ENCODE results near the gene CRIP1. TPM values are rescaled to one million over a fixed set of nuclear protein-coding genes. Genes with fewer than 3 reads are reported as not detected.

The CRIP1 gene
- total and polyA plus RNA-seq, 2 experiments from 2014 or later = 0.80 to 8.4 TPM

GRCh38 chr14:105517096-105517495 is 30.4 kb downstream of the CRIP1 start:
- H3K79me2 ChIP-seq (replicated peaks; ENCODE audit: insufficient read depth) = no peaks in the 10 kb centered on the region
- H3K36me3 Mint-ChIP-seq (ENCODE audit: low read depth) = no peaks in the 10 kb centered on the region
- H2AFZ ChIP-seq = no peak overlapping the region
- H3K4me3 Mint-ChIP-seq = no peak overlapping the region
- H4K20me1 ChIP-seq (replicated peaks; ENCODE audit: insufficient read depth) = no peaks in the 10 kb centered on the region
- peaks cover 7% of the 10 kb centered on the region for H3K27me3 Mint-ChIP-seq (ENCODE audit: insufficient read depth, low read depth, poor library complexity)
- H3K36me3 ChIP-seq (ENCODE audit: insufficient read depth) = no peaks in the 10 kb centered on the region
- no peak overlapping the region for H3K4me2 ChIP-seq
- H3K27ac Mint-ChIP-seq = no peak overlapping the region
- H3K27ac ChIP-seq (ENCODE audit: low read depth) = no peak overlapping the region
- no peaks in the 10 kb centered on the region for H3K27me3 ChIP-seq (ENCODE audit: insufficient read depth)
- no peaks in the 10 kb centered on the region for H3K4me1 ChIP-seq (ENCODE audit: insufficient read depth)
- no peak for TF ChIP-seq REST (IDR thresholded peaks at IDR 0.05; ENCODE audit: unreplicated experiment)
- TF ChIP-seq CREB1 (CRISPR knock-in tag; IDR thresholded peaks at IDR 0.05; ENCODE audit: low read depth) = no peak
- TF ChIP-seq ZNF114 (CRISPR knock-in tag; IDR thresholded peaks at IDR 0.05) = no peak
- H3K9me2 ChIP-seq (ENCODE audit: insufficient read depth) = no peaks in the 10 kb centered on the region
- H3K4me1 Mint-ChIP-seq = no peaks in the 10 kb centered on the region
- H3K4me3 ChIP-seq = no peak overlapping the region
- no peaks in the 10 kb centered on the region for H3F3A ChIP-seq (replicated peaks; ENCODE audit: low read depth)
- H3K9me3 Mint-ChIP-seq = peaks cover 29% of the 10 kb centered on the region
- DNase-seq (ENCODE audit: low spot score) (no peak), ATAC-seq (no peak)

- Histone ChIP-seq H3K79me2 (replicated peaks; ENCODE audit: insufficient read depth) (no peaks in the 10 kb centered on the region), H3K36me3 (ENCODE audit: insufficient read depth) (no peaks in the 10 kb centered on the region), H2AFZ (no peak overlapping the region), H3F3A (replicated peaks; ENCODE audit: low read depth) (no peaks in the 10 kb centered on the region), H3K9me2 (ENCODE audit: insufficient read depth) (no peaks in the 10 kb centered on the region), H3K4me2 (no peak overlapping the region), H3K27ac (ENCODE audit: low read depth) (no peak overlapping the region), H3K4me3 (no peak overlapping the region), H3K4me1 (ENCODE audit: insufficient read depth) (no peaks in the 10 kb centered on the region), H4K20me1 (replicated peaks; ENCODE audit: insufficient read depth) (no peaks in the 10 kb centered on the region), H3K27me3 (ENCODE audit: insufficient read depth) (peaks cover 17% of the 10 kb centered on the region)
- Mint-ChIP-seq H3K27me3 (ENCODE audit: insufficient read depth, low read depth, poor library complexity) (peaks cover 6% of the 10 kb centered on the region), H3K4me1 (no peaks in the 10 kb centered on the region), H3K36me3 (ENCODE audit: low read depth) (no peaks in the 10 kb centered on the region), H3K9me3 (peaks cover 25% of the 10 kb centered on the region), H3K27ac (no peak overlapping the region), H3K4me3 (no peak overlapping the region)
- DNase-seq (ENCODE audit: low spot score) = no peak
- ATAC-seq = no peak
- TF ChIP-seq CREB1 (CRISPR knock-in tag; IDR thresholded peaks at IDR 0.05; ENCODE audit: low read depth) (no peak), JUNB (IDR thresholded peaks at IDR 0.05; ENCODE audit: unreplicated experiment) (no peak), EZH2phosphoT487 (IDR thresholded peaks at IDR 0.05; ENCODE audit: unreplicated experiment) (no peak), ZNF331 (CRISPR knock-in tag; IDR thresholded peaks at IDR 0.05; ENCODE audit: low read depth) (no peak), POLR2AphosphoS5 (IDR thresholded peaks at IDR 0.05; ENCODE audit: low read depth) (no peak), NANOG (IDR thresholded peaks at IDR 0.05; ENCODE audit: borderline replicate concordance) (no peak), ETS1 (IDR thresholded peaks at IDR 0.05) (no peak), STAT1 (IDR thresholded peaks at IDR 0.05; ENCODE audit: unreplicated experiment) (no peak), EZH2 (IDR thresholded peaks at IDR 0.05; ENCODE audit: low read depth, unreplicated experiment) (no peak), CTCF (conservative IDR thresholded peaks at IDR 0.05; ENCODE audit: low read depth in 2 of 2) (no peak), REST (IDR thresholded peaks at IDR 0.05; ENCODE audit: unreplicated experiment) (no peak)
Observed at GRCh38 chr14:105519946-105520698, 33.4 kb downstream of the CRIP1 start.

Measured in GM23338 (cell line).